Stimulated activated CD4-positive, alpha-beta T cell treated with anti-CD3 and anti-CD28 coated beads, Interleukin-2, amount 100 ng/mL, for 4 hours (primary cell): ENCODE measurements around the gene CWF19L1.

Source experiments
- DNase-seq: peaks from one replicate; pipeline ENCODE4 v3.0.0-alpha.2; 2020; ENCODE audit warnings: low read depth

The CWF19L1 gene

DNA sequence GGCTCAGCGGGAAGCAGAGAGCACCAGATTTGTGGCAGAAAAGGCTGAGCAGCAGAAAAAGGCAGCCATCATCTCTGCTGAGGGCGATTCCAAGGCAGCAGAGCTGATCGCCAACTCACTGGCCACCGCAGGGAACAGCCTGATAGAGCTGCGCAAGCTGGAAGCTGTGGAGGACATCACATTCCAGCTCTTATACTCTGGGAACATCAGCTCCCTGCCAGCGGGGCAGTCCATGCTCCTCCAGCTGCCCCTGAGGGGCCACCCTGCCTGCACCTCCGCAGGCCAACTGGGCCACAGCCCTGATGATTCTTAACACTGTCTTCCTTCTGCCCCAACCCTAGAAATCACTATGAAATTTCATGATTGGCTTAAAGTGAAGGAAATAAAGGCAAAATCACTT lies 18.6 kb downstream of the CWF19L1 start:
- DNase-seq = no peak

DNA sequence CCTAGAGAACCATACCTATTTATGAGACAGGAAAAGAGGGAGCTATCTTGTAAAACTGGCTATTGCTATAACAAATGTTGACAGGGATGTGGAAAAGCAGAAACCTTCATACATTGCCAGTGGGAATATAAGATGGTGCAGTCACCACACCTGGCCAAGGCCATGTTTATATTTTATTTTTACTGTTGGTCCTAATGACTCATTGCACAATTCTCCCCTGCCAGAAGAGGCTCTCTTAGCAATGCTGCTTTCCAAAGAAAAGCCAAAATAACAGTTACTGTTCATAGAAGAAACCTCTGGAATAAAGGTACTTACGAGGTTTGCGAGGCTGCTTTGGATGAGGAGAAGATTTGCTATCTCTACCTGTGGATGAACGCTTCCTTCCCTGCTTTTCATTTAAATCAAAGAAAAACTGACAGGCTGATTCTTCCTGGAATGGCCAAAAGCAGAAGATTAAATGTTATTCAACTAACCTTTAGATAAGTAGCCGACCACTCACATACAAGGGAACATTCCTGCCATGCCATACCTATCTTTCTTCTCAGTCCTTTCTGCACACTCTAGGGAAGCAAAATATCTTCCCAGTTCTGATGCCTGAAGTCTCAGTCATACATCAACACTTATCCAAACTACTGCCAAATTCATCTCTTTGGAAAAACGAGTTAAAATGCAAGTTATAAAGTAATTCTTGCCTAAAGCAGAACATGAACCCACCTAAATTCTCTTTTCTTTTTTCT lies 21.8 kb downstream of the CWF19L1 start:
- DNase-seq = no peak

DNA sequence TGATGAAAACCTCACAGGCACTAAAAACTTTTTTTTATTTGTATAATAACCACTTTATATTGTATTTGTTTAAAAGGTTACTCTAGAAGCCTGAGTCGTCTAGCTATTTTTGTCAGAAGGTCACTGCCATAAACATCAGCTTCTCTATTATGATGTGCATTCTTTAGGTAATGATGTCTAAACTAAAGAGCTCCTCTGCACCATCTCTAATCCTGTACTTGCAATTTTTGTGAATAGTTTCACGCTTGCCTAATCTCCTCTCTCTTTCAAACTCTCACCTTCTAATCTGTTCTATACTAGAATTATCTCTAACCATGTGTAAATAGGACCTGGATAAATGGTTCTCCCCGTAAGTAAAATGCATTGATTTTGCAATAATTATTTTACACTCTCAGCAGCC lies 27.6 kb downstream of the CWF19L1 start:
- no peak for DNase-seq

DNA sequence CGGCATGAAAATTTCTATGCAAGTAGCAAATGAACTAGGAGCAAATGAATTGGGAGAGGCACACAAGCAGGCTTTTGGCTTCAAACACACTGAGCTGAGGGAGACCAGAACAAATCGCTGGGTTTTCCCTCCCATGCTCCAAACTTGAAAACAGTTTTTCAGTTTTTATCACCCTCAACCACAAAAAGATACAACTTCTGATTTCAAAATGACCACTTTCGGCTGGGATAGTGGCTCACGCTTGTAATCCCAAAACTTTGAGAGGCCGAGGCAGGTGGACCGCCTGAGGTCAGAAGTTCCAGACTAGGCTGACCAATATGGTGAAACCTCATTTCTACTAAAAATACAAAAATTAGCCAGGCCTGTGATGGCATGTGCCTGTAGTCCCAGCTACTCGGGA lies 29.0 kb downstream of the CWF19L1 start:
- no peak for DNase-seq

DNA sequence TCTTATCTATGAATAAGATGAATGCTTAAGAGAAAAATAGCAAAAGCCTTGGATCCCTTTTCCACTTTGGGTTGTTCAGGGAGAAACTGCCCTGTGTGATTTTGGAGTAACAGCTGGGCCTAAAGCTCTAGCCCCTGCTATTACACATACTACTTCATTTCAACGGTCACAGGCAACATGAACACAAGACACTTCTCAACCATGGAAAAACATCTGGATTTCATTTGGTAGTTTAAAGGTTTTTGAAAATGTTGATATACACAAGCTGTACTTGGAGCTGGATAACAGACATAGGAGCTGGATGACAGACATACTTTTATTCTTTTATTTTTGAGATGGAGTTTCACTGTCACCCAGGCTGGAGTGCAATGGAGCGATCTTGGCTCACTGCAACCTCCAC lies 35.3 kb downstream of the CWF19L1 start:
- DNase-seq = no peak

DNA sequence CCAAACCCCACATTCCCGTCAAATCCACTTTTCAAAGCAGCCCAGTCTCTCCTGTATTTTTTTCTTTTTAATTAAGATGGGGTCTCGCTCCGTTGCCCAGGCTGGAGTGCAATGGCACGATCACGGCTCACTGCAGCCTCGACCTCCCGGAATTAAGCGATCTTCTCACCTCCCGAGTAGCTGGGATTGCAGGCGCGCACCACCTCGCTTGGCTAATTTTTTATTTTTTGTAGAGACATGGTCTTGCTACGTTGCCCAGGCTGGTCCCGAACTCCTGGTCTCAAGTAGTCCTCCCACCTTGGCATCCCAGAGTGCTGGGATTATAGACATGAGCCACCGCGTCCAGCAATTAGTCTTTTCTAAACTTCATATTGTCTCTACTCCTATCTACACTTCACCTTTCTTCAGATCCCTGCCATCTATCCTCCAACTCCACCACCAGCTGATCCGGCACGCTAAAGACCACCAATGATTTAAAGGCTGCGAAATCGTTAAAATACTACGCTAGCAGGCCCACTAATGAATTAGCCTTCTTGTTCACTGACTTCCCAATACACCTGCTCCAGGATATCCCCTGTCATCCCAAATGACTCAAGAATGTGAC lies 37.5 kb downstream of the CWF19L1 start:
- DNase-seq = no peak

DNA sequence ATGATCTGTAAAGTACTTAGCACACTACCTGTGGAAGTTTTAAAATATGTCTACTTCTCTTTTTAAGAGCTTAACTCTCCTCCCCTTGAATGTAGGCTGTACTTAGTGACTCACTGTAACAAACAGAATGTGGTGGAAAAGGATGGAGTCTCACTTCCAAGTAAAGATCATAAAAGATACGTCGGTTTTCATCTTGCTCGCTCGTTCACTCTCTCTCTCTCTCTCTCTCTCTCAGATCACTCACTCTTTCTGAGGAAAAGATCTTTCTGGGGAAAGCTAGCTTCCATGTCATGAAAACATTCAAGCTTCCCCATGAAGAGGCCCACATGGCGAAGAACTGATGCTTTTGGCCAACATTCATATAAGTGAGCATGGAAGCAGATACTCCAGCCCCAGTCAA lies 43.6 kb downstream of the CWF19L1 start:
- DNase-seq = no peak

DNA sequence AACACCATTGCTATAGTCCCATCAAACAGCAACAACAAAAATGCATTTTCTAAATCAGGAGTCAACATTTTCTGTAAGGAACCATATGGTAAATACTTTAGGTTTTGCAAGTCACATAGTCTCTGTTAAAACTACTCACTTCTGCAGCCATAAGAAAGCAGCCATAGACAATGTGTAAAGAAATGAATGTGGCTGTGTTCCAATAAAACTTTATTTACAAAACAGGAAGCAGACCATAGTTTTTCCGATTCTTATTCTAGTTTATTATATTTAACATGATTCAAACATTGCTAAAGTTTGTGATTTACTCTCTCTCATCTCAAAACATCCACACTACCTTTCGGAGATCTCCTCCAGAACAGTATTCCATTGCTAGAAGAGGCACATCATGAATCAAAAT lies 44.9 kb downstream of the CWF19L1 start:
- DNase-seq = no peak

DNA sequence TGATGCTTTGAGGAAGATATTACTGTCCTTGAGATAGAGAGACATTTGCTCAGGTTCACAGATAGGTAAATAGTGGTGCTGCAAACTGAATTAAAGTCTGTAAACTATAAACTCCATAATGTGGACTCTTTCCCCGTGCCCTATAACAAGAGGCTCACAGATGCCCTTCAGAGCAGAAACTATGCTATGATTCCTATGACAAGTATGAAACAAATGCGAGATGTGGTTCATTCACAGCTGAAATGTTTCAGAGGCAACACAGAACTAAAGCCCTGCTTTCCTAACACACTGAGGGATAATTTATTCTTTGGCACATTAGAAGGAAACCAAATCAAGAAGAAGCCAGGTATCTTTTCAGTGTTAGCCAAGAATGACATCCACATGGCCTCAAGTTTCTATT lies 51.4 kb downstream of the CWF19L1 start:
- DNase-seq = no peak

DNA sequence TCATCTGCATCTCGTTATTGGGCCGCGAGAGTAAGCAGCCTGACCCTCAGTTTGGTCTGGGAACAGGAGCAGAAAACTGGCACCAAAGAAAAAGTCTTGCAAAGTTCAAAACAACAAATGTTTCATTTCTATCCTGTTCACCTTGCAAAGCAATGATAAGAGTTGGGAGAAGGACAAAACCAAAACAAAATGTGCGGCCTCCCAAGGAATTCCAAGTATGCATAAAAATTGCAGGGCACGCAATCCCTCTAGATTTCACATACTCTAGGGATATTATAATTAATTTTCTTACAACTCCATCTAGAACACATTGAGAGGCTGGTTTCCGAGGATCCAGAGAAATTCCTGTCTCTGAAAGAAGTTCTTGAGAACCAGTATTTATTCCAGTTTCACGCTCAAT lies 58.1 kb downstream of the CWF19L1 start:
- DNase-seq = no peak

DNA sequence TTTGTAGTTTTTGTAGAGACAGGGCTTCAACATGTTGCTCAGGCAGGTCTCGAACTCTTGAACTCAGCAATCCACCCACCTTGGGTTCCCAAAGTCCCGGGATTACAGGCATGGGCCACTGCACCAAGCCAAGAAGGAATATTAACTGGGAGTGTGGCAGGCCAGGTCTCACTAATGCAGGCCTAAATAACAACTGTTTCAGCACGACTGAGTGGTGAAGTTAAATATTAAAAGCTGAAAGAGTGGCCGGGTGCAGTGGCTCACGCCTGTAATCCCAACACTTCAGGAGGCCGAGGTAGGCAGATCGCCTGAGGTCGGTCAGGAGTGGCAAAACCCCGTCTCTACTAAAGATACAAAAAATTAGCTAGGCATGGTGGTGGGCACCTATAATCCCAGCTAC lies 59.2 kb downstream of the CWF19L1 start:
- no peak for DNase-seq

DNA sequence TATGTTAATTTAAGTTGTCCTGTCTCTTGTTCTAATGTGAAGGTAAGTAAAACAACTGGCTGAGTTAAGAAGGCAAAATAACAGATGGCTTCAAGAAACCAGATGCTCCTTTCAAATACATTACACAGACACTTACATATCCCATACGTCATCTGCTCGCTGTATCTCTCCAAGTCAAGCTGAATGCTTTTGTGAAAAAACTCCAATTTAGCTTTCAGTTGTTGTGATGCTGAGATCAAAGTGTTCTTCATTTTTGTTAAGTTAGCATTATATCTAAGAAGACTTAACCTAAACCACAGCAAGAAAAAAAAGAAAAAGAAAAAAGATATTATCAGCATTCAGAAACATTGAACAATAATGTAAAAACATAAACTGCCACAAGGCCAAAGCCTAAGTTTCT lies 63.1 kb downstream of the CWF19L1 start:
- DNase-seq = no peak

DNA sequence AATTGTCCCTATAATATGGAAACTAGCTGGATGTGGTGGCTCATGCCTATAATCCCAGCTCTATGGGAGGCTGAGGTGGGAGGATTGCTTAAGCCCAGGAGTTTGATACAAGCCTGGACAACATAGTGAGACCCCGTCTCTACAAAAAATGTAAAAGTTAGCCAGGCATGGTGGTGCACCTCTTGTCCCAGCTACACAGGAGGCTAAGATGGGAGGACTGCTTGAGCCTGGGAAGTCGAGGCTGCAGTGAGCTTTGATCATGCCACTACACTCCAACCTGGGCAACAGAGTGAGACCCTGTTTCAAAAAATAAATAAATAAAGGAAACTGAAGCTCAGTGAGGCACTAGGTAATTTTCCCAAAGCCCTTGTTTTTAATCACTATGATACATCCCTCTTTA lies 65.9 kb downstream of the CWF19L1 start:
- no peak for DNase-seq

DNA sequence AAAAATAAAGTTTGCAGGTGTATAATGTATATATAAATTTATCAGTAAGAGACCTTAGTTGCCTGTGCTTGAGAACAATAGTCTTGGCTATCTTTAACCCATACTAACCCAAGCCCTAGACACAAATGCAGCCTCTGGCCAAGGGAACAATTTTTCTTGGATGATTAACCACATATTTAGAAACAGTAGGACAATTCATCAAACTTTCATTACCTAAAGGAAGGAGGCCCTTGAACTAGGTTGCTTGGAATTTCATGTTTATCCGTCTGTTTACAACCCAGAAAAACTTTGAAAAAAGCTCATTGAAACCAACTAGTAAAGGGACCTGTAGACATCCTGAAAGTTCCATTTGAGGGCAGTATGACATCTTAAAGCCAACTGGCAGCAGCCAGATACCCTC lies 72.7 kb downstream of the CWF19L1 start:
- no peak for DNase-seq

DNA sequence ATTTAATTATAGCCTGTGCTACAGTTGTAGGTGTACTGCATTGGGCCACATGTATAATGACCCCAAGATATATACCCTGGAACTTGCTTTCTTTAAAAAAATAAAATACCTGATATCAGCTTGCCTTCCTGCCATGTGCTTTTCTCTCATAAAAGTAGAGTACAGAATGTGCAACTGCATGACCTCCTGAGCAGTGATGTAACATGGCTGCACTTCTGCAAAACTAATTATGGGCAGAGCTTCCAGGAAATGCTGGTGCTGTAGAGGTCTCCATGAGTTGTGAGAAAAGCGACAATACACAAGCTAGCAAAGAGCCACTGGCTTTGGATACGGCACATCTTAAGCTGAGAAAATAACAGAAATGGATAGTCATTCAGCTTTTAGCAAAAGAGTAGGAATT lies 75.1 kb downstream of the CWF19L1 start:
- DNase-seq = no peak

DNA sequence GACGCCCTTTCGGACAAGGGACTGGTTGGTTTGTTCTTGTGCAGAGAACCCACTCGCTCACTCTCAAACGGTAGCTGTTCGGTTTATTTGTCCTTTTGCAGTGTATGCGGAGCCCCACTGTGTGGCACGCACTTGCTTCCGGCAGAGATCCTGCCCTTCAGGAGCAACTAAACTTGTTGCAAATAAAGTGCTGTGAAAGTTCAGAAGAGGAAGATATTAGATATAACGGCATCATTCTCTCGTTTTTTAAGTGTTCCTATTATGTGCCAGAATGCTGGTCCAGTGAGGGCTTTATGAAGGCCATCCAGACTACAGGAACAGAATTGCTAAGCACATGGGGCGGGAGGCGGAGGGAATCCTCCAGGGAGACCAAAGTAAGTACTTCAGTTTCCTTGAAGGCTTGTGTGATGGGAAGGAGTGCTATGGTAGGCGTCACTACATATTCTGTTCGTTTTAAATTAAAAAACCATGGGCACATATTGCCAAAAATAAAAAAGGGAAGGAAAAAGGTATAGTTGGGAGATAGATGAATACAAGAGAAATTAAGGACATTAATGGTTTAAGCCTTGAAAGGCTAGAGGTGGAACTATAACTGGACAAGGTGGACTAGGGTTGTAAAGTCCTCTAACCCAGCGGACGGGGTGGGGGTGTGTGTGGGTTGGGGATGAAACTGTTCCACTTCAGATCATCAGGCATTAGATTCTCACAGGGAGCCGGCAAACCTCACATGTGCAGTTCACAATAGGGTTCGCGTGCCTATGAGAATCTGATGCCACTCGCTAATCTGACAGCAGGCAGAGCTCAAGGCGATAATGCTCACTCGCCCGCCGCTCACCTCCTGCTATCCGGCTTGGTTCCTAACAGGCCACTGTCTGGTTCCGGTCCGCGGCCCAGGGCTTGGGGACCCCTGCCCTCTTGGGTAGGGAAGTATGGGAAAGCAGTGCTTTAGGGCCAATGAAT lies 80.9 kb downstream of the CWF19L1 start:
- DNase-seq = no peak

DNA sequence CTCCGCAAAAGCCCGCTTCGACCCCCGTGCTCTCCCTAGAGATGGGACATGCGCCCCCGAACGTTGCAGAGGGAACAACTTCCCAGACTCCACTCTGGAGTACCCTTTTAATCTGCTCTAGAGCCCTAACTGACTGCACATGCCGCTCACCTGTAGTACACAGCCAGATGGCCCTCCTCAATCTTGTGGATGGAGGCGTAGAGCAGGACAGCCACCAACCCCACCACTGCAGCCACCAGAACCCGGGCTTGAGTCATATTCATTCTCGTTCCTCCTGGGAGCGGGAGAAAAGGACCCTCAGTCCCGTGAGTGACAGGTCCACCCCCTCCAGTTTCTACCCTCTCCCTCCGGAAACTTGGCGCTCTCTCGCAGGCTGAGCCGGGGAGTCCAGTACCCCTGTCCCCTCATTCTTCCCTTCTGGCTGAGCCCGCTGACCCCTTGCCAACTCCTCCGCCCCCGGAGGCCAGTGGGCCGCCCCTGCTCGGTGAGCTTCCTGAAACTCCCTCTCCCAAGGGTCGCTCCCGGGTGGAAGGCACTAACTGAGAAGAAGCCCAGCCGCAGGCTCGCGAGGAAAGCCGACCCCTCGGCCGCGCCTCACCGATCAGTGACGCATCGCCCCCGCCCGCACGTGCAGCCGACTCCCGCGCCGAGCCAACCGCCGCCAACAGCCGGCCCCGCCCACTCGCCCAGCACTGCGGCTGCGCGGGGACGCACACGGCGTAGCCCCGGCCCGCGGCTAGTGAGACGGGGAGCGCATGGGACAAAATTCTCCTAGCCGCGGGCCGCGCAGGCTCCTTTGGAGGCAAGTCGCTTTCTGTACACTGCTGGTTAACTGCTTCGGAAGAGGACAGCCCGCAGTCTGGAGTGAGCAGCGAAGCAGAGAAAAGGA lies 81.8 kb downstream of the CWF19L1 start, which contains the start of gene ERLIN1:
TSS of gene ERLIN1 (minus strand) at position 666 of the 889 bp plus-strand sequence. CDS start at position 263, 403 bp downstream.
- peak; percentile 94 for DNase-seq

DNA sequence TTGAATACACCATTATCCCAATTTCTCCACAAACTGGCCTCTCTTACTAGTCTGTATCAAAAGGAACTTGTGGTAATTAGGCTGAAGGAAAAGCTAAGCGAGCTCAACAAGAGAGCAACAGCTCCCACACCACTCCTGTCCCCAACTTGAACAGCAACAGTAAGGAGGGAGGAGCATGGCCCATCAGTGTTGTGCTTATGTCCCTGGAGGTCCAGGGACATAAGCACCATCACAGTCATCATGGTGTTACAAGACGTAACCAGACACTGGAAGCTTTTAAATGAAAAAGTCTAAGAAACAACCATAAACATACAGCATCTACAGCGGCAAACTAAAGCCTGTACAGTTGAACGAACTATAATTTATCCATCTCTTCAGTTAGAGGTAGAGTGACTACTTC lies 82.6 kb downstream of the CWF19L1 start:
- DNase-seq = no peak

DNA sequence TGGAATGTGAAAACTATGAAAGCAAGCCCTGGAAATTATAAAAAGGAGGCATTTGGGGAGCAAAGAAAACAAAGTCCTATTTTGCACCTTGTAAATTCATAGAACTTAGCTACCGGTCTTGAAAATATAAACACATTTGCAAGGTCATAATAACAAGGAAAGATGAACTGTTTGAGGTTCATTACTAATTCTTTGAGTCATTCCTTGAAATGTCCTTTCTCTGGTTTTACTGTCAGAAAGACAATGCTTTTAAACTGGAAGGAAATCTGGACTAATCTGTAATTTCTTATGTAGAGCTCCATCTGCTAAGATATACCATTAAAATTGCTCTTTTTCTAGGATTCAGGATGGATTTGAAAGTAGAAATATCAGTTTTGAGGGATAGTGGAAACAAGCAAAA lies 83.0 kb downstream of the CWF19L1 start:
- DNase-seq = no peak

DNA sequence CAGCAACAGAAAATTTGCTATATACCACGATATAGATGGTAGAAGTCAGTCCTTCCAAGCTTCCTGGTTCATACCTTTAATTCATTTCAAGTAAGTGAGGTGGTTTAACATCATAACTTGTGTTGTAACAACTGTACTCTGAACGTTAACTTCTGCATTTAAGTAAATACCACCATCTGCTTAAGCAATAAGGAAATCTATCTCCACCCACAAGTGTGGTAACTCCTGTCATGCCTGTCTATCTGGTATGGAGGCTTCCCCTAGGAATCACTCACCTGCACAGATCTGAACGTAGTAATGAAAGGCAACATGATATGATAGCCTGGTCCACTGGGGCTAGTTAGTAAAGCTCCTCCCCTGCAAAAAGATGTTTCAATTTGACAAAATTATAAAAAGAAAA lies 84.0 kb downstream of the CWF19L1 start:
- no peak for DNase-seq

DNA sequence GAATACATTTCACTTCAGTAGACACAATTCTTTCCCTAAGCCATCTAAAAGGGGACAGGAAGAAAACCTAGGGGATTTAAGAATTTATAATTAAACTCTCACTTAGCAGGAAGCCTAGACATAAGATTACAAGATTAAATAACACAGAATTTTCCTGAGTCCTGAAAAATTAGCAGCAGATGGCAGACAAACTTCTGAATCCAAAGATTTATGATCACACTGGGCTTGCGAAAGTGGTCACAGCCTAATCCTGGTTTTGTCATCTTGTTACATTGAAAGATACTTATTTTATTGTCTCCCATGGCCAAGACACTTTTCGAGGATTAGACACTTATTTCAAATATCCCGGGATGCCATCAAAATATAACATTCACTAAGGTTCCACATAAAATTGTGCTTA lies 84.5 kb downstream of the CWF19L1 start:
- DNase-seq = no peak
